Peyer's patch (tissue), 4 donors: ENCODE measurements around the gene BLVRA.

Experiments used
- POLR2A ChIP-seq, 2 donors: fragments of 450-650 bp; IDR thresholded peaks; one replicate each; pipeline ENCODE4 v1.5.1; 2017; ENCODE audit warnings: antibody characterized with exemption in 2 of 2, mild to moderate bottlenecking in 2 of 2, moderate library complexity in 2 of 2
- TF ChIP-seq, protein P1 (sequence below), 6 experiments: fragments of 450-650 bp in 4 of 6; fragments of 200-600 bp in 2 of 6; sonication (generic) in 1 of 6; IDR thresholded peaks; one replicate each; pipeline ENCODE4 v1.5.1; 2017 to 2019; ENCODE audit warnings: antibody characterized with exemption in 6 of 6, mild to moderate bottlenecking in 3 of 6, moderate library complexity in 1 of 6

DNA sequence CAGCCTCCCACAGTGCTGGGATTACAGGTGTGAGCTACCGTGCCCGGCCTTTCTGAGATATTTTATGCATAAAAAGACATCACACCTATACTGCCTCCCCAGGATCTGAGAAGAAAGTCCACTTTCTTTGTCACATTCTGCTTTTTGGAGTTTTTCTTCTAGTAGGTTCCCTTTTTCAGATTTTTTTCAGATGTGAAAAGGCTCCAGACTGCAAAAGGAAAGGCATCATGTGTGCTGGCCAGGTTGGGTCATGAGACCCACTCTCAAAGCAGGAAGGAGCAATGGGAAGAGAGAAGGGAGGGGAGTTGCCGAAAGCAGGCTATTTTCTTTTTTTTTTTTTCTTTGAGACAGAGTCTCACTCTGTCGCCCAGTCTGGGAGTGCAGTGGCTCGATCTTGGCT is 10.8 kb downstream of the BLVRA start:
- TF ChIP-seq, protein P1, sequence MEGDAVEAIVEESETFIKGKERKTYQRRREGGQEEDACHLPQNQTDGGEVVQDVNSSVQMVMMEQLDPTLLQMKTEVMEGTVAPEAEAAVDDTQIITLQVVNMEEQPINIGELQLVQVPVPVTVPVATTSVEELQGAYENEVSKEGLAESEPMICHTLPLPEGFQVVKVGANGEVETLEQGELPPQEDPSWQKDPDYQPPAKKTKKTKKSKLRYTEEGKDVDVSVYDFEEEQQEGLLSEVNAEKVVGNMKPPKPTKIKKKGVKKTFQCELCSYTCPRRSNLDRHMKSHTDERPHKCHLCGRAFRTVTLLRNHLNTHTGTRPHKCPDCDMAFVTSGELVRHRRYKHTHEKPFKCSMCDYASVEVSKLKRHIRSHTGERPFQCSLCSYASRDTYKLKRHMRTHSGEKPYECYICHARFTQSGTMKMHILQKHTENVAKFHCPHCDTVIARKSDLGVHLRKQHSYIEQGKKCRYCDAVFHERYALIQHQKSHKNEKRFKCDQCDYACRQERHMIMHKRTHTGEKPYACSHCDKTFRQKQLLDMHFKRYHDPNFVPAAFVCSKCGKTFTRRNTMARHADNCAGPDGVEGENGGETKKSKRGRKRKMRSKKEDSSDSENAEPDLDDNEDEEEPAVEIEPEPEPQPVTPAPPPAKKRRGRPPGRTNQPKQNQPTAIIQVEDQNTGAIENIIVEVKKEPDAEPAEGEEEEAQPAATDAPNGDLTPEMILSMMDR (IDR thresholded peaks at IDR 0.05), result no peak
- no peak for TF ChIP-seq POLR2A (IDR thresholded peaks at IDR 0.05)
